ENCODE results near the gene RAP1B.

The RAP1B gene

DNA sequence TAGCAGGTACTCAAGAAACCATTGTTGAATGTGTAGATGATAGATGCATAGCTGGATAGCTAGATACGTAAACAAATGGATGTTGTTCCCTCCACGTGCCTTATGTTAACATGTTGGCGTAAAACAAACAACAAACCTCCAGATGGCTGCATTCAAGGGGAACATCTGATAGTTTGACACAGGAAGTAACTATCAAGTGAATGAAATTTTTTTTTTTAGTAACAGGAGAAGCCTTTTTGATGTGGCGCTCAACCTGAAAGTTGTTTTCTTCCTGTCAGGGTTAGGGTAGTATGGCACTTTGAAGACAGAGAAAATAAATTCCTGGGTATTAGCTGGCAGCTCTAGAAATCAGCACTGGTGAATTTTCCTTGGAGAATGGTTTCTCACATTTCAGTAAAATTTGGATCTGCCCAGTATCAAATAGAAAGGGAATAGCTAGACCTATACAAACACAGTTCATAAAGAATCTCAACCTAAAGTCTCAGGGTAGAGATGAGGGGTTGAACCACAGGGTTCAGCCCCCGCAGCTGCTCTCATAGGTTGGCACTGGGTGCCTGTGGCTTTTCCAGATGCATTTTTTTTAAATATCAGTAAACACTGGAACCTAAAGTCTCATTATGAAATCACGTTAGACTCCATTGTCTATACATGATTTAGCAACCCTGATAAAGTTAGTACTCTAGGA lies 18.8 kb upstream of the RAP1B start:
- no peak overlapping the region; the same call in 1 of the 2 replicates for H3K4me3 ChIP-seq (ENCODE audit: low read length)
- no peak for TF ChIP-seq ZNF274 (IDR thresholded peaks at IDR 0.05; ENCODE audit: low read depth, low read length)

DNA sequence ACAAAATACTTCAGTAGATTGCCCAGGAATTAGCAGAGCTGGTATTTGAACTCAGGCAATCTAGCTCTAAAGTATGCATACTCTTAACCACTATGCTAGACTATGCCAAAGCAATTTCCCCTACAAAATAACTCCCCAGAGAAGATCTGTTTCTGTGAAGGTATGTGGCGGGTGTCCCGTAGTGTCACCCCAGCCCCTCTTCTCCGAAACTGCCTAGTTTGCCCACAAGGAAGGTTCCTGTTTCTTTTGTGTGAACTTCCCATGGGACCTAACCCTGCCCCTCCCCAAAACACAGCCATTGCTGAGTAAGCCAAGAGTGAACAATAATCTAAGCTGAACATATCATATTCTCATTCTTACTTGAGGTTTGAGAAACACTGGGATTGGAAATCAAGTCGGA lies 15.5 kb upstream of the RAP1B start:
- TF ChIP-seq ZNF274 (IDR thresholded peaks at IDR 0.05; ENCODE audit: low read depth, low read length), result no peak
- no peak overlapping the region for H3K4me3 ChIP-seq (ENCODE audit: low read length)

DNA sequence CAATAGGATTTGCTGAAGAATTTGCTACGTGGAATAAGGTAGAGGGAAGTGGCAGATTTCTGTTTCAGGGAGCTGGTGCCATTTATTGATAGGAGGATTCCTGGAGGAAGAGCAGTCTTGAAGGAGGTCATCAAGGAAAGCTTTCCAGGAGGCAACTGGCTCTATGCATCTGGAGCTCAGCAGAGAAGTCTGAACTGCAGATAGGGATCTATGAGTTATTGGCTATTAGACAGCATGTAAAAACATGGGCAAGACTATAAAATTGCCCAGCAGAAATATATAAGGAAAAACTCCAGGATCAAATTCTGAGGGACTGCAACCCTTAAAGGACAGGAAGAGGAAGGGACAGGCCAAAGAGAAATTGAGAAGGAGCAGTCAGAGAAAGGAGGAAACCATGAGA lies 8.9 kb upstream of the RAP1B start:
- no peak overlapping the region for H3K4me3 ChIP-seq (ENCODE audit: low read length)
- TF ChIP-seq ZNF274 (IDR thresholded peaks at IDR 0.05; ENCODE audit: low read depth, low read length), result no peak

DNA sequence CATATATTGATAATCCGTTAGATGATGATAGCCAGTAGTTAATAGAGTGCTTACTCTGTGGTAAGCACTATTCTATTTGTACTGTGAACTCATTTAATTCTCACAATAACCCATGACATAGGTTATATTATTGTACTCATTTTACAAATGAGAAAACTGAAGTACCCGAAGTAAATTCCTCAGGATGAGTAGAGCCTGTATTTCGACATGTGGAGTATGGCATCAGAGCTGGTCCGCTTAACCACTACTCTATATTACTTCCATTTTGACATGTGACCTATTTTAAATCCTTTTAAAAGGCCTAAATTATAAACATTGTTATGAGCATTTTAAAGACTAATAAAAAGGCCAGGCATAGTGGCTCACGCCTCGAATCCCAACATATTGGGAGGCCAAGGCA lies 8.0 kb upstream of the RAP1B start:
- no peak overlapping the region for H3K4me3 ChIP-seq (ENCODE audit: low read length)
- TF ChIP-seq ZNF274 (IDR thresholded peaks at IDR 0.05; ENCODE audit: low read depth, low read length), result no peak

DNA sequence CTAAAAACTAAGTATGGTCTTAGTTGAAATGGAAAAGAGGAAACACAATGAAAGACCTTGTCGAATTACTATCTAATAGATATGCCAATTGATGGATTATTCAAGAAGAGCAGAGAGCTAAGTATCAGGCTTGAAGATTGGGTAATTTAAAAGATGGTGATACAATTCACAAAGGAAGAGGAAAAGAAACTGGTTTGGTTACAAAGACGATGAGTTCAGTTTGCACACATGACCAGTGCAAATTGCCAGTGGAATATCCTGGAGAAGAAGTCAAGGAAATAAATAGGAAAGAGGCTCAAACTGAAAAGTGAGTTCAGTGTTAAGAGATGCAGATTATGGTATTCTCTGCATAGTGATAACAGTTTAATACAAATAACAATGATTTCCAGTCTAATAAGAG lies 2.5 kb upstream of the RAP1B start:
- H3K4me3 ChIP-seq (ENCODE audit: low read length), result no peak overlapping the region
- TF ChIP-seq ZNF274 (IDR thresholded peaks at IDR 0.05; ENCODE audit: low read depth, low read length), result no peak

DNA sequence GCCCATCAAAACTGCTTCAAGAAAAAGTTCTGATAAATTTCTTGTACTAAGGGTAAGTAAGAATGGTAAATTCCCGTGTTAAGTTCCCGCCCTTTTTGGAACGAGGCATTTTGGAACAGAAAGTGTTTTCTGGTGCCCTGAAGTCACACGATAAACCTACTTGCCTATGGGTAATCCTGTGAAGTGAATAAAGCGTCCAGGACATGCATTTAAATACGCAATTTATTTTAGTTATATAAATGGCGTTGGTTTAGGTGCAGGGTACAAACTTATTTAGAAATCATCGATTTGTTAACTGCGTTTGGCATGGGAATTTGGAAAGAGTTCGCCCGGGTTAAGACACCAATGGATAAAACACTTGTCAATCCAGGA lies 715 bp upstream of the RAP1B start:
- H3K4me3 ChIP-seq (ENCODE audit: low read length), result peak overlapping the region; percentile 86; the same call in 1 of the 2 replicates
- no peak for TF ChIP-seq ZNF274 (IDR thresholded peaks at IDR 0.05; ENCODE audit: low read depth, low read length)

DNA sequence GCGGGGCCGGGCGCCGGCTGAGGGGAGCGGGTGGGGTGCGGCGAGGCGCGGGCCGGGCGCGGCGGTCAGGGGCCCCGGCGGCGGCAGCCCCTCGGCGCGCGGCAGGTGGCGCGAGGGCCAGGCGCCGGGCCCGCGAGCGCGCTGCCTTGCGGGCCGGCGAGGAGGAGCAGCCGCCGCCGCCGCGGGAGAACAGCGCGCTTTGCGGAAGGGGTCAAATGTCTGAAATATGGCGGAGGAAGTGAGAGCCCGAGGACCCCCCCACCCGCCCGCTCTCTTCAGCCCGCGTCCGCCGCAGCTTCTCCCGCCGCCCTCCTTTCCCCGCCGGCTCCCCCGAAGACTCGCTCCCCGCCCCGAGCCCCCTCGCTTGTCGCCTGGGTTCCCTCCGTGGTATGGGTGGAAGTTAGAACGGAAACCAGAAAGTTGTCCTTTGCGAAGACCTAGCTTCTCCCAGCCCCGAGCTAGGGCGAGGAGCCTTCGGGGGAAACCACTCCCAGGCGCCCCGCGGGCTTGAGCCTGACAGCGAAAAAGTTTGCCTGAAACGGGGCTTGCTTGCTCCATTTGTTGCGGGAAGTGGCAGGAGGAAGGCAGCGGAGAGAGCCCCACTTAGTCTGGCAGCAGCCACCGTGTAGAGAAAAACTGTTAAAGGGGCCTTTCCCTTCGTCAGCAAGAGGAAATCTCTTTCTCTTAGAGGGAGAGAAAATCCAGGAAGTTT lies 551 bp downstream of the RAP1B start:
- peak overlapping the region; percentile 88 for H3K4me3 ChIP-seq (ENCODE audit: low read length)
- no peak for TF ChIP-seq ZNF274 (IDR thresholded peaks at IDR 0.05; ENCODE audit: low read depth, low read length)

DNA sequence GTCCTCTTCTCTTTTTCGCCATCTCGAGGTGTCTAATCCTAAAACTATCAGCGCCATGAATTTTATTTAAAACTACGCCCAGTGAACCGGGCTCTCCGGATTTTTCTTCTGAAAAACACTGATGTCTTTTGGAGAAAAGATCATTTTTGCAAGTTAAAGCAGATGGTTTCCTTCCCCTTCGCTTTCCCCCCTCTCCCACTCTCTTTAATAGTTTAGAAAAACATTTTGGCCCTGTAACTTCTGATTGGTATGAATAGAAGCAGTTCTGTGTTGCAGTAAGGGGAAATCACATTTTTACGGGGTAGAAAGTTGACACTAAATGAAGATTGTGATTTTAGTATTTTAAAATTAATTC lies 1.1 kb downstream of the RAP1B start:
- TF ChIP-seq ZNF274 (IDR thresholded peaks at IDR 0.05; ENCODE audit: low read depth, low read length), result no peak
- peak overlapping the region; percentile 88 for H3K4me3 ChIP-seq (ENCODE audit: low read length)

DNA sequence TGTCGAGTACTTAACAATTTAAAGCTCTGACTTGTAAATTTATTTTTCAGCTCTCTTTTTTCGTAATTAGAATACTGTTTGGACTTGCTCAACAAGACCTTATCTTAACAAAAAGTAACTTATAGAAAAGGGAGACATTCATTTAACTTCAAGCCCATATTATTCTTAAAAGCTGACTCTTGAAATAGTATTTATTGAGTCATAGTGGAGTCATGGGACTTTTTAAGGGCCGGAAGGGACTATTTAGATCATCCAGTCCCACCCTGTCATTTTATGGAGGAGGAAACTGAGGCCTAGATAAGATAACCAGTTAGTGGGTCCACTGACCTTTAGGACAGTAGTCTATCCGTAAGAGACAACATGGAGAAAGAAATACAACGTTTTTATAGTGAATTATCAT lies 1.5 kb downstream of the RAP1B start:
- peak overlapping the region; percentile 88; the same call in 1 of the 2 replicates for H3K4me3 ChIP-seq (ENCODE audit: low read length)
- TF ChIP-seq ZNF274 (IDR thresholded peaks at IDR 0.05; ENCODE audit: low read depth, low read length), result no peak

DNA sequence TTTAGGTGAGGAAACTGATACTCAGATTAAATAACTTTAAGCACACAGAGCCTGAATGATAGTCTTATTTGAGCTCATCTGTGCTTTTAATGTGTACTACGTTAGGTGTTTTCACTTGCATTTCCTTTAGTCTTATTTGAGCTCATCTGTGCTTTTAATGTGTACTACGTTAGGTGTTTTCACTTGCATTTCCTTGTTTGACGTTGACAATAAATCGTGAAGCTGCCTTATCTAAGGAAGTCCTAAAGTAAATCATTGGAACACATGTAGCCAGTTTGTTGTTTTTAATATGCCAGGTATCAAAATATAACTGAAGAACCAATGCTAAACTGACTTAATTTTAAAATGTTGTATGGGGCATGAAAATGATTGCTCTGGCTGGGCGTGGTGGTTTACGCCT lies 2.0 kb downstream of the RAP1B start:
- H3K4me3 ChIP-seq (ENCODE audit: low read length), result peak overlapping the region; percentile 88
- no peak for TF ChIP-seq ZNF274 (IDR thresholded peaks at IDR 0.05; ENCODE audit: low read depth, low read length)

DNA sequence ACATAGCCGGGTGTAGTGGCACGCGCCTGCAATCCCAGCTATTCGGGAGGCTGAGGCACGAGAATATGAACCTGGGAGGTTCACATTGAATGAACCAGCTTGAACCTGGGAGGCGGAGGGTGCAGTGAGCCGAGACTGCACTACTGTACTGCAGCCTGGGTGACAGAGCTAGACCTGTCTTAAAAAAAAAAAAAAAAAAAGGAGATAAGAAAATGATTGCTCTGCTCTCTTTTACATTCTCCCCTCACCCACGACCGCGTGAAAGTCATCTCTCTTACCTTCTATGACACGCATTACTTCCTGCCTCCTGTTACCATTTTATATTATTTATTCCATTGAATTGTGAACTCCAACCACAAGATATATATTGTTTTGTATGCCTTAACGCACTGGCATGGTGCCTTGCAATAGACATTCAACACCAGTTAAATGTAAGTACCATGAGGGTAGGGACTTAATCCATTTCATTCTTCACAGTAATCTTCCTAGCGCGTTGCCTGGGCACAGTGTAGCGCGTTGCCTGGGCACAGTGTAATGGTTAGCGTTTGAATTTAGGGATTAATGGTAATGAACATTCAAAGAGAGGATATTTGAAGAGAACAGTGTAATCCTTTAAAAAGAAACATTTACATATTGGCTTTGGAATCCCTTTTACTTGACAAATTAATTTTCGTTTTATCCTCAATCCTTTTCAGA lies 2.7 kb downstream of the RAP1B start:
- H3K4me3 ChIP-seq (ENCODE audit: low read length), result peak overlapping the region; percentile 88

DNA sequence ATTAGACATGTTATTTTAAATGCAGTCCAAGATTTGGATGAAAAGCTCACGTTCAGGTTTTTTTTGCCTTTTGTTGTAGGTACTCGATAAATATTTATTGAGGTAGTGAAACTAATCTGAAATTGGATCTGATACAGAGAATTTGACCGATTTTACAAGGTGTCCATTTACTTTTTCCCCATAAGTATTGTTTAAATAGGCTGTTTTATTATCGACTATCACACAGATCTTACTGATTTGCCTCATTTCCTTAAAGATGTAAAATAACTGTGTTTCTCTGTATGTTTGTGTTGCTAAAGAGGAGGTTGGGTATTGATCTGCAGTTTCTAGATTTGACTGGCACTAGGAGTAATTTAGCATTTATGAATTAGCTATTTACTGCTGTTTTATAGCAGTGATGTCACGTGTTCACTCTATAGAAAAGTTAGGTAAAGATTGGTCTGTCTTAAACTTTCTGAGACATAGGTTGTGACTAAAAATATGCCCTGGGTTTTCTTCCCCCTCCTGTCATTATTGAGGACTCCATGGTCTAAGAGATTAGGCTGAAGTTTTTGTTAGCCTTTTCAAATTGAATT lies 3.5 kb downstream of the RAP1B start:
- no peak for TF ChIP-seq ZNF274 (IDR thresholded peaks at IDR 0.05; ENCODE audit: low read depth, low read length)
- H3K4me3 ChIP-seq (ENCODE audit: low read length), result no peak overlapping the region; the same call in 1 of the 2 replicates

More for the DNA sequence above, 2.7 kb downstream of the RAP1B start:
- TF ChIP-seq ZNF274 (IDR thresholded peaks at IDR 0.05; ENCODE audit: low read depth, low read length), result no peak

DNA sequence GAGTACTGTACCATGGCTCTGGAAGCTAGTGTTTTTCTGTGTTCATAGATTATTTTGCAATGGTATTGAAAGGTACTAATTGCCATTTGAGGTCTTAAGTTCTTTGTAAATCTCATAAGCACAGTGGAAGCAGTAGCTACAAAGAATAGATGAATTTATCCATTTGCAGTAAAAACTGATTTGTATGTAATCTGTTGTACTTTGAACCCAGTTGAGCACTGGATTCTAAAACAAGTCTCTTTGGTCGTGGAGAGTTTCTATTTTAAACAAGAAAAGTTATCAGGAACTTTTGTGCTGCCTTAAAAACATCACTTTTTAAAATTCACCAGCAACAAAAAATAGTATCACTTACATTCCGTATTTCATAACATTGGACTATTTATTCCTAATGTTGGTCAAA lies 4.1 kb downstream of the RAP1B start:
- H3K4me3 ChIP-seq (ENCODE audit: low read length), result no peak overlapping the region; the same call in 1 of the 2 replicates
- TF ChIP-seq ZNF274 (IDR thresholded peaks at IDR 0.05; ENCODE audit: low read depth, low read length), result no peak

DNA sequence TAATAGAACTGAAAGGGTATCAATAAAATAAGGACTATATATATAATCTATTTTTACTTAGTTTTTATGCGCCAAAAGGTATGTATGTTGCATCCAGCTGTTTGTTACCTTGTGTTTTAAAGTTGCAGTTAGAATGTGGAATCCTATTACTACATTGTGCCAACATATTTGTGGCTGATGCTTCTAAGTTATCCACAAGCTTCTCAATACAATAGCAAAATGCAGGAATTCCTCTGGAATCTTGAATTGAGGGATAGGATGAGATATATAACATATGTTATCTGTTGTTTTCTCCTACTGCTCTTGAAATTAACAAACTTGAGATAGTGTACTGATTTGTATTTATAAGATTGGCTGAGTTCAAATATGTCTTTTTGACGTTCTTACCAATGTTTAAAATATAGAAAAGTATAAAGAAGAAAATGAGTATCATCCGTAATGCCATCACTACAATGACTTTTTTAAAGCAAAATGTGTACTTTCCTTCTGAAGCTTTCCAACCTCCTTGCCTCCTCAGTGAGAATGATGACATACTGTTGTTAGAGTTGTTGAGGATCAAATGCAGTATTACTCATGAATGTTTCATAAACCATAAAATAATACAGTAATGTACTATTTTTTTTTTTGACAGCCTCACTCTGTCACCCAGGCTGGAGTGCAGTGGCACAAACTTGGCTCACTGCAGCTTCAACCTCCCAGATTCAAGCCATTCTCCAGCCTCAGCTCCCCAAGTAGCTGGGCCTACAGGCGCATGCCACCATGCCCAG lies 6.6 kb downstream of the RAP1B start:
- no peak for TF ChIP-seq ZNF274 (IDR thresholded peaks at IDR 0.05; ENCODE audit: low read depth, low read length)
- no peak overlapping the region for H3K4me3 ChIP-seq (ENCODE audit: low read length)
